HFFc6 (cell line): ENCODE data around the gene TMEM175. TPM values are rescaled to one million over a fixed set of nuclear protein-coding genes. Genes with fewer than 3 reads are reported as not detected.

Experiments
- DNase-seq: peaks from one replicate; pipeline ENCODE4 v3.0.0-alpha.2; 2018
- H3K27ac Mint-ChIP-seq: 2 replicates; pipeline ENCODE4 v1.8.0; 2020; ENCODE audit warnings: mild to moderate bottlenecking, mixed read lengths
- H3K27me3 Mint-ChIP-seq: 2 replicates; pipeline ENCODE4 v1.8.0; 2021; ENCODE audit warnings: mild to moderate bottlenecking, moderate library complexity, mixed read lengths; ENCODE audit not compliant: insufficient read depth
- H3K36me3 Mint-ChIP-seq: 2 replicates; pipeline ENCODE4 v1.8.0; 2021; ENCODE audit warnings: low read depth, mixed read lengths
- H3K4me1 Mint-ChIP-seq: 2 replicates; pipeline ENCODE4 v1.8.0; 2020; ENCODE audit warnings: low read depth, mixed read lengths
- H3K4me3 Mint-ChIP-seq: 2 replicates; pipeline ENCODE4 v1.8.0; 2020; ENCODE audit warnings: mild to moderate bottlenecking, moderate library complexity, mixed read lengths
- H3K9me3 Mint-ChIP-seq: 2 replicates; pipeline ENCODE4 v1.8.0; 2020; ENCODE audit warnings: mild to moderate bottlenecking, mixed read lengths
- total RNA-seq, 6 experiments: library from RNA; stranded (reverse); fragmentation: NEBNext Ultra II Directional; extraction: Animal tissue kit (Norgen Biotek cat#: 25700); gene quantifications; 2 replicates in 1 of 6; 3 replicates in 5 of 6; pipeline ENCODE4 v1.2.3, GENCODE V29; 2021
- TF ChIP-seq, protein P1 (sequence below): fragments of 200-600 bp; sonication (generic); IDR thresholded peaks from 2 replicates; pipeline ENCODE4 v1.5.0; 2021; ENCODE audit warnings: antibody characterized with exemption, mild to moderate bottlenecking

TMEM175 gene
- total RNA-seq, 6 experiments from 2014 or later = 27.8 to 41.8 (median 34.1) TPM

DNA sequence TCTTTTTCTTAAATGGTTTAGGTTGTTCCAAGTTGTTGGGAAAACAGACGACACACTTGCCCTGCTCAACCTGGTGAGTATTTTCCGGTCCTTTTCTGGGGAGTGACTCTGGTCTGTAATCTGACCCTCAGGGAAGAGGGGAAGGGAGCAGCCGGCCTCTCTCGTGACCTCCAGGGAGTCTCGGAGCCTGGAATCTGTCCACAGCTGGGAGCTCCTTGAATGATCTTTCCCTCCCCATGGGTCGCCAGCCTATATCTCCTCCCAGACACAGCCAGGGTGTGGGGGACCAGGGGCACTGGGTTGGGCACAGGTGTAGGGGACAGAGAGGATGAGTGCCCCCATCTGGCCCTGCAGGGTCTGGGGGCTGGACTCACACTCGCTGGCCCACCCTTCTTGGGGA is 18.9 kb downstream of the TMEM175 start:
- Mint-ChIP-seq H3K27me3 (no peaks in the 10 kb centered on the region; the same call in none of the 2 replicates), H3K4me3 (no peak overlapping the region), H3K9me3 (no peaks in the 10 kb centered on the region), H3K36me3 (peaks cover 5% of the 10 kb centered on the region; the same call in 1 of the 2 replicates), H3K27ac (no peak overlapping the region), H3K4me1 (no peaks in the 10 kb centered on the region)
- no peak for DNase-seq
- TF ChIP-seq, protein P1, sequence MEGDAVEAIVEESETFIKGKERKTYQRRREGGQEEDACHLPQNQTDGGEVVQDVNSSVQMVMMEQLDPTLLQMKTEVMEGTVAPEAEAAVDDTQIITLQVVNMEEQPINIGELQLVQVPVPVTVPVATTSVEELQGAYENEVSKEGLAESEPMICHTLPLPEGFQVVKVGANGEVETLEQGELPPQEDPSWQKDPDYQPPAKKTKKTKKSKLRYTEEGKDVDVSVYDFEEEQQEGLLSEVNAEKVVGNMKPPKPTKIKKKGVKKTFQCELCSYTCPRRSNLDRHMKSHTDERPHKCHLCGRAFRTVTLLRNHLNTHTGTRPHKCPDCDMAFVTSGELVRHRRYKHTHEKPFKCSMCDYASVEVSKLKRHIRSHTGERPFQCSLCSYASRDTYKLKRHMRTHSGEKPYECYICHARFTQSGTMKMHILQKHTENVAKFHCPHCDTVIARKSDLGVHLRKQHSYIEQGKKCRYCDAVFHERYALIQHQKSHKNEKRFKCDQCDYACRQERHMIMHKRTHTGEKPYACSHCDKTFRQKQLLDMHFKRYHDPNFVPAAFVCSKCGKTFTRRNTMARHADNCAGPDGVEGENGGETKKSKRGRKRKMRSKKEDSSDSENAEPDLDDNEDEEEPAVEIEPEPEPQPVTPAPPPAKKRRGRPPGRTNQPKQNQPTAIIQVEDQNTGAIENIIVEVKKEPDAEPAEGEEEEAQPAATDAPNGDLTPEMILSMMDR = no peak

DNA sequence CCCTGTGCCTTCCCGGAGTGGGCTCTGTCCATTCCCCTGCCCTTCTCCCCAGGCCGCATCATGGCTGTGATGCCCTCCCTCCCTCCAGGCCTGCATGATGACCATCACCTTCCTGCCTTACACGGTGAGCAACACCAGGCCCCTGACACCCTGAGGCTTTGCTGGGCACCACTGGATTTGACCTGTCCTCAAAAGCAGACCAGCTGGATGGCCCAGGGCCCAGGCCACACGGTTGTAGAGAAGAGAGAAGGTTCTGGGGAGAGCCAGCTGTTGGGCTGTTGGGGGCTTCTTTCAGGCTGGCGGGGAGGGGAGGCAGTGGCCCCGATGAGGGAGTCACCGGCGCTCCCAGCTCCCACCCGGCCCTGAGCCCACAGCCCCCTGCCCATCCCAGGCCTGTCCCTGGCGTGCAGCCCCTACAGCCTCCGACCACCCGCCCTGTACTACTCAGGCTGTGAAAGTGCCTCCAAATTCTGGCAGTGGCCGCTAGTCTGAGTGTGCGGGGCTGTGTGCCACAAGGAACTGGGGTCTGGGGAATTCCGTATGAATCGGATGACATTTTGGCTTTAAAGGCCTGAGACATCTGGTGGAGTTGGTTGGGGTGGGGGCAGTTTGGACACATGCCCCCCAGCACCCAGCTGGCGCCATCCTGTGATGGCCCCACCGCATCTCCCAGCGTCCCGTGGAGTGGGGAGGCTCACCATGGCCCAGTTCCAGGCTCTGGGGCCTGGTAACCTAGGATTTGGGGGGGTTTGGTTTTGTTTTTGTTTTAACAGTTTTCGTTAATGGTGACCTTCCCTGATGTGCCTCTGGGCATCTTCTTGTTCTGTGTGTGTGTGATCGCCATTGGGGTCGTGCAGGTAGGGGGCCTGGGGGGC is 19.6 kb downstream of the TMEM175 start:
- H3K4me1 Mint-ChIP-seq = no peaks in the 10 kb centered on the region
- TF ChIP-seq, protein P1 = no peak
- no peak for DNase-seq

DNA sequence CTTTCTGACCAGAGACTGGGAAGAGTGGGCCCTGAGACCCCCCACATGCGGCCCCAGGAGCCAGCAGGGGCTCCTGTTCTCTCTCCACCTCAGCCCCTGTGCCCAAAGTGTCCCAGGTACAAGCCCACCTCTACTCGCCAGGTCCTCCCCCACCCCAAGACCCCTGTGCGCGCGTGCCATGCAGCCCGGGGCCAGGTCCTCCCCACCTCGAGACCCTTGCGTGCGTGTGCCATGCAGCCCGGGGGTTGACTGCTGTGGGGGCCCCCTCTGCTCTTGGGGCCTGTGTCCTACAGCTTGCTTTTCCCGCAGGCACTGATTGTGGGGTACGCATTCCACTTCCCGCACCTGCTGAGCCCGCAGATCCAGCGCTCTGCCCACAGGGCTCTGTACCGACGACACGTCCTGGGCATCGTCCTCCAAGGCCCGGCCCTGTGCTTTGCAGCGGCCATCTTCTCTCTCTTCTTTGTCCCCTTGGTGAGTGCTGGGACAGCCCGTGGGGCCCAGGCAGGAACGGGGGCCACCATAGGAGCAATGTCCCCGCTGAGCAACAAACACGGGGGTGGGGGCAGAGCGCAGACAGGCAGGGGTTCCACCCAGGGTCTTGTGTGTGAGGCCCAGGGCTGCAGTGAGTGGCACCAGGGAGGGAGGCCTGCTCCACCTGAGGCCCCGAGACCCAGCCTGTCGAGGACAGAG is 20.8 kb downstream of the TMEM175 start:
- TF ChIP-seq, protein P1 = no peak
- no peak overlapping the region for H3K27ac Mint-ChIP-seq
- H3K4me3 Mint-ChIP-seq = no peak overlapping the region
- H3K36me3 Mint-ChIP-seq = peaks cover 5% of the 10 kb centered on the region; the same call in 1 of the 2 replicates
- H3K4me1 Mint-ChIP-seq = no peaks in the 10 kb centered on the region
- no peaks in the 10 kb centered on the region; the same call in none of the 2 replicates for H3K27me3 Mint-ChIP-seq
- no peak for DNase-seq
- no peaks in the 10 kb centered on the region for H3K9me3 Mint-ChIP-seq

More for the DNA sequence above, 19.6 kb downstream of the TMEM175 start:
- no peak overlapping the region for H3K27ac Mint-ChIP-seq
- H3K4me3 Mint-ChIP-seq = no peak overlapping the region
- peaks cover 5% of the 10 kb centered on the region; the same call in 1 of the 2 replicates for H3K36me3 Mint-ChIP-seq
- H3K9me3 Mint-ChIP-seq = no peaks in the 10 kb centered on the region
- no peaks in the 10 kb centered on the region; the same call in none of the 2 replicates for H3K27me3 Mint-ChIP-seq

DNA sequence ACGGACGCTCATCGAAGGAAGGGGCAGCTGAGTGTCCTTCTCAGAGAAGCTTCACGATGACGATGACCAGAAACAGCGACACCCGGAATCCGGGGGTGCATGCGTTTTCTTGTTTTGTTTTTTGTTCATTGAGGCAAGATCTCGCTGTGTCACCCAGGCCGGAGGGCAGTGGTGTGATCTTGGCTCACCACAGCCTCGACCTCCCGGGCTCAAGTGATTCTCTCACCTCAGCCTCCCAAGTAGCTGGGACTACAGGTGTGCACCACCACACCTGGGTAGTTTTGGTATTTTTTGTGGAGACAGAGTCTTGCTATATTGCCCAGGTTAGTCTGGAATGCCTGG is 21.3 kb downstream of the TMEM175 start:
- Mint-ChIP-seq H3K9me3 (no peaks in the 10 kb centered on the region), H3K27me3 (no peaks in the 10 kb centered on the region; the same call in 1 of the 2 replicates), H3K36me3 (peaks cover 6% of the 10 kb centered on the region; the same call in 1 of the 2 replicates), H3K4me3 (no peak overlapping the region), H3K27ac (no peak overlapping the region), H3K4me1 (no peaks in the 10 kb centered on the region)
- TF ChIP-seq, protein P1 = no peak
- DNase-seq = no peak

DNA sequence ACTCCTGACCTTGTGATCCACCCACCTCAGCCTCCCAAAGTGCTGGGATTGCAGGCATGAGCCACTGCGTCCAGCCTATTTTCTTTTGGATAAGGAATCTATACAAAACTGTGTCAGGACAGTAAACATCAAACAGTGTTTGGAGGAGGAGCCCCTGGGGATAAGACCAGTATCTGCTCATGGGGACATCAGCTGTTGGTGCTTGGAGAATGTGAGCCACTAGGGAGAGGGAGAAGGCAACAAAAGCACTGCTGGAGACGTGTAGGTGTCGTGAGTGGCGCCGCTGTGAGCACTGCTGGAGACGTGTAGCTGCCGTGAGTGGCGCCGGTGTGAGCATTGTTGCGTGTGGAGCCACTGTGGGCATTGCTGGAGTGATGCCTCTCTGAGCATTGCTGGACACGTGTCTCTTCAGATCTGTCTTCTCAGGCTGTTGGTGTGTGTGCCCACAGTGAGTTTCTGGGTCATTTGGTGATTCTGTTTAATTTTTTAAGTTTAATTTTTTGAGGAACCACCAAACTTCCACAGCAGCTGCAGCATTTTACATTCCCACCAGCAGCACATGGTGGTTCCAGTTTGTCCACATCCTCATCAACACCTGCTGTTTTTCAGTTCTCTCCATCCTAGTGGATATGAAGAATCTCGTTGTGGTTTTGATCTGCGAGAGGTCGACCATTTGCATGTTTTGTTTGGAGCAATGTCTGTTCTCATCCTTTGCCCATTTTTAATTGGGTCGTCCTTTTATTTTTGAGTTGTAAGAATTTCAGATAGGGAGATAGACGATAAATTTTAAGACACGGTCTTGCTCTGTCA is 22.2 kb downstream of the TMEM175 start:
- H3K36me3 Mint-ChIP-seq = peaks cover 8% of the 10 kb centered on the region; the same call in 1 of the 2 replicates
- TF ChIP-seq, protein P1 = no peak
- H3K9me3 Mint-ChIP-seq = no peaks in the 10 kb centered on the region
- H3K27me3 Mint-ChIP-seq = peaks cover 2% of the 10 kb centered on the region
- no peak overlapping the region for H3K27ac Mint-ChIP-seq
- no peak for DNase-seq
- no peak overlapping the region for H3K4me3 Mint-ChIP-seq
- no peaks in the 10 kb centered on the region for H3K4me1 Mint-ChIP-seq
